ENCODE data around the gene KIF5C. TPM values are rescaled to one million over a fixed set of nuclear protein-coding genes. Genes with fewer than 3 reads are reported as not detected.

Gene KIF5C
- total and polyA plus RNA-seq, 2 donors (not counting 1 experiment from before 2014, with no cell fraction given), result 1.9 to 6.1 TPM

- Mint-ChIP-seq H3K27ac (no peak overlapping the region), H3K27me3 (no peaks in the 10 kb centered on the region), H3K4me3 (no peak overlapping the region), H3K9me3 (ENCODE audit: insufficient read depth) (no peaks in the 10 kb centered on the region), H3K4me1 (peaks cover 8% of the 10 kb centered on the region)
- H3K4me1 ChIP-seq (ENCODE audit: control insufficient read depth in 2 of 2, insufficient read depth in 2 of 2, low read length in 2 of 2), result no peaks in the 10 kb centered on the region
- CTCF ChIA-PET, result interaction anchor here (1.0 kb wide), 1 partner anchor 1052 kb away, joined by 4 read pairs; no protein-coding TSS in a partner anchor
- TF ChIP-seq EZH2 (IDR thresholded peaks at IDR 0.05; ENCODE audit: borderline replicate concordance, insufficient read depth, low read depth, low read length, poor library complexity, severe bottlenecking) (no peak), CTCF (IDR thresholded peaks at IDR 0.05) (no peak)
- no peaks in the 10 kb centered on the region for H3K79me2 ChIP-seq (ENCODE audit: control insufficient read depth, insufficient read depth, low read length)
- H4K20me1 ChIP-seq (ENCODE audit: control insufficient read depth, insufficient read depth, low read length, poor library complexity, severe bottlenecking), result no peaks in the 10 kb centered on the region
- intact Hi-C loops (cut with micrococcal nuclease), result no loop called here
- no peaks in the 10 kb centered on the region for H3K36me3 ChIP-seq (replicated peaks in 1 of 2; ENCODE audit: control extremely low read depth in 1 of 2, control insufficient read depth in 1 of 2, extremely low read depth in 1 of 2, insufficient read depth in 2 of 2, low read length in 1 of 2)
- H3K9me3 ChIP-seq (ENCODE audit: control extremely low read depth in 1 of 3, control insufficient read depth in 2 of 3, insufficient read depth in 1 of 3, low read length in 2 of 3), result no peaks in the 10 kb centered on the region
- no peak overlapping the region for H3K27ac ChIP-seq (ENCODE audit: low read length in 2 of 2)
- WGBS (ENCODE audit: insufficient coverage), result no CpG with 5 or more reads among the region's 1 CpG
- POLR2A ChIA-PET, result no interaction called here
- DNase-seq (no peak), ATAC-seq (ENCODE audit: low read depth) (no peak)
- no peaks in the 10 kb centered on the region for H3K27me3 ChIP-seq (replicated peaks in 1 of 4; ENCODE audit: control extremely low read depth in 1 of 4, control insufficient read depth in 3 of 4, insufficient read depth in 4 of 4, low read length in 3 of 4)
- no peak overlapping the region for H3K9ac ChIP-seq (ENCODE audit: low read length)
- H3K4me2 ChIP-seq (replicated peaks; ENCODE audit: low read depth, low read length, poor library complexity, severe bottlenecking), result no peak overlapping the region
- no peak overlapping the region for H2AFZ ChIP-seq (ENCODE audit: insufficient read depth, low read depth, low read length, poor library complexity, severe bottlenecking)
- no peak overlapping the region for H3K4me3 ChIP-seq (ENCODE audit: control extremely low read depth in 1 of 5, extremely low read depth in 1 of 5, insufficient read depth in 1 of 5, low read depth in 2 of 5, low read length in 4 of 5)
These were observed 113.3 kb downstream of the KIF5C start for GRCh38 chr2:148988337-148988736.

GRCh38 chr2:148989882-148990493 is 115.0 kb downstream of the KIF5C start:
- Histone ChIP-seq H3K27ac (ENCODE audit: low read length in 2 of 2) (no peak overlapping the region), H3K27me3 (replicated peaks in 1 of 4; ENCODE audit: control extremely low read depth in 1 of 4, control insufficient read depth in 3 of 4, insufficient read depth in 4 of 4, low read length in 3 of 4) (no peaks in the 10 kb centered on the region), H3K4me3 (ENCODE audit: control extremely low read depth in 1 of 5, extremely low read depth in 1 of 5, insufficient read depth in 1 of 5, low read depth in 2 of 5, low read length in 4 of 5) (no peak overlapping the region), H3K79me2 (ENCODE audit: control insufficient read depth, insufficient read depth, low read length) (no peaks in the 10 kb centered on the region), H3K36me3 (replicated peaks in 1 of 2; ENCODE audit: control extremely low read depth in 1 of 2, control insufficient read depth in 1 of 2, extremely low read depth in 1 of 2, insufficient read depth in 2 of 2, low read length in 1 of 2) (no peaks in the 10 kb centered on the region), H3K4me1 (ENCODE audit: control insufficient read depth in 2 of 2, insufficient read depth in 2 of 2, low read length in 2 of 2) (no peaks in the 10 kb centered on the region), H2AFZ (ENCODE audit: insufficient read depth, low read depth, low read length, poor library complexity, severe bottlenecking) (no peak overlapping the region), H4K20me1 (ENCODE audit: control insufficient read depth, insufficient read depth, low read length, poor library complexity, severe bottlenecking) (no peaks in the 10 kb centered on the region), H3K9ac (ENCODE audit: low read length) (no peak overlapping the region), H3K4me2 (replicated peaks; ENCODE audit: low read depth, low read length, poor library complexity, severe bottlenecking) (no peak overlapping the region), H3K9me3 (ENCODE audit: control extremely low read depth in 1 of 3, control insufficient read depth in 2 of 3, insufficient read depth in 1 of 3, low read length in 2 of 3) (no peaks in the 10 kb centered on the region)
- Mint-ChIP-seq H3K27ac (no peak overlapping the region), H3K9me3 (ENCODE audit: insufficient read depth) (no peaks in the 10 kb centered on the region), H3K4me1 (peaks cover 8% of the 10 kb centered on the region), H3K27me3 (no peaks in the 10 kb centered on the region), H3K4me3 (no peak overlapping the region)
- 32% methylated on average over 5 of the region's 6 CpGs for WGBS (ENCODE audit: insufficient coverage)
- intact Hi-C loops (cut with micrococcal nuclease), result loop anchor here (1.0 to 5.0 kb wide), 3 partner anchors 63 to 1001 kb away; no protein-coding TSS in a partner anchor
- DNase-seq (peak; percentile 73), ATAC-seq (ENCODE audit: low read depth) (peak; percentile 68)
- TF ChIP-seq EZH2 (IDR thresholded peaks at IDR 0.05; ENCODE audit: borderline replicate concordance, insufficient read depth, low read depth, low read length, poor library complexity, severe bottlenecking), result no peak
- peak; percentile 75 for TF ChIP-seq CTCF (IDR thresholded peaks at IDR 0.05)
- CTCF ChIA-PET, result interaction anchor here (0.7 to 2.6 kb wide), 15 partner anchors 11 to 1052 kb away, joined by 3 to 20 read pairs (median 4); no protein-coding TSS in a partner anchor
- POLR2A ChIA-PET, result no interaction called here

Data from B cell (primary cell).